Esophagus muscularis mucosa (tissue), 4 donors: ENCODE data around the gene MTCH1. TPM values are rescaled to one million over a fixed set of nuclear protein-coding genes. Genes with fewer than 3 reads are reported as not detected.

Experiments
- DNase-seq: peaks from one replicate; pipeline ENCODE4 v3.0.0-alpha.2; 2017; ENCODE audit errors: extremely low spot score
- H3K27ac ChIP-seq, 4 donors: fragments of 200-600 bp; sonication (generic); replicated peaks in 1 of 4; 1 replicate in 3 of 4; 2 replicates in 1 of 4; pipeline ENCODE4 v1.5.1; 2016 to 2019; ENCODE audit warnings: mild to moderate bottlenecking in 1 of 4
- H3K27me3 ChIP-seq, 4 donors: fragments of 200-600 bp; sonication (generic); one replicate each; pipeline versions ENCODE4 v1.5.1 to v1.6.0; 2016 to 2019
- H3K36me3 ChIP-seq, 4 donors: fragments of 200-600 bp; sonication (generic); one replicate each; pipeline ENCODE4 v1.5.1; 2016 to 2019
- H3K4me1 ChIP-seq, 4 donors: fragments of 200-600 bp; sonication (generic); one replicate each; pipeline ENCODE4 v1.5.1; 2016 to 2019
- H3K4me3 ChIP-seq, 4 donors: fragments of 200-600 bp; sonication (generic); 1 replicate in 2 of 4; 2 replicates in 2 of 4; pipeline ENCODE4 v1.5.1; 2016 to 2019; ENCODE audit warnings: mild to moderate bottlenecking in 4 of 4, moderate library complexity in 1 of 4
- H3K9me3 ChIP-seq, 4 donors: fragments of 200-600 bp; sonication (generic); 1 replicate in 3 of 4; 2 replicates in 1 of 4; pipeline ENCODE4 v1.5.1; 2016 to 2019
- EP300 ChIP-seq: sonication (generic); formaldehyde crosslinking; IDR thresholded peaks from one replicate; pipeline ENCODE4 v1.6.1; 2017; ENCODE audit warnings: antibody characterized with exemption
- POLR2A ChIP-seq: fragments of 450-650 bp; IDR thresholded peaks from one replicate; pipeline ENCODE4 v1.6.1; 2017; ENCODE audit warnings: antibody characterized with exemption, moderate library complexity, mild to moderate bottlenecking, low read depth
- POLR2AphosphoS5 ChIP-seq, 2 donors: sonication (generic); formaldehyde crosslinking; IDR thresholded peaks; one replicate each; pipeline ENCODE4 v1.6.1; 2017; ENCODE audit warnings: antibody characterized with exemption in 2 of 2
- WGBS: methylation state at CpG from one replicate; pipeline ENCODE4 v1.1.5; 2018; 5-methylcytosine and 5-hydroxymethylcytosine counted together
- intact Hi-C: fragments of 100-400 bp; cut with DNase I; formaldehyde crosslinking; loops from one replicate; pipeline ENCODE4 v1.15.1; 2023
- total RNA-seq, 4 donors: library from RNA; depleted of rRNA; stranded (reverse); fragments of >200 nt; gene quantifications; one replicate each; pipeline versions ENCODE4 v1.1.0 to v1.2.1, GENCODE V29; 2016
- TF ChIP-seq, protein P1 (sequence below), 3 experiments: fragments of 200-600 bp in 2 of 3; fragments of 450-650 bp in 1 of 3; sonication (generic) in 2 of 3; IDR thresholded peaks; one replicate each; pipeline ENCODE4 v1.5.1; 2017 to 2019; ENCODE audit warnings: antibody characterized with exemption in 3 of 3, mild to moderate bottlenecking in 2 of 3, moderate library complexity in 1 of 3

The MTCH1 gene
- total RNA-seq, 4 donors from 2014 or later = 205 to 258 (median 232) TPM

GRCh38 chr6:37006793-37007339 is 20.9 kb upstream of the MTCH1 start:
- WGBS = 72% methylated on average over 5 of the region's 5 CpGs
- peak overlapping the region; percentile 29 to 49 (median 34) for H3K4me3 ChIP-seq
- no peaks in the 10 kb centered on the region for H3K27me3 ChIP-seq
- no peaks in the 10 kb centered on the region for H3K9me3 ChIP-seq
- intact Hi-C loops = no loop called here
- peak overlapping the region in 1 of 4 donors; percentile 2 for H3K27ac ChIP-seq
- DNase-seq = no peak
- TF ChIP-seq POLR2A = no peak
- no peak for TF ChIP-seq POLR2AphosphoS5 (IDR thresholded peaks at IDR 0.05)
- TF ChIP-seq, protein P1, sequence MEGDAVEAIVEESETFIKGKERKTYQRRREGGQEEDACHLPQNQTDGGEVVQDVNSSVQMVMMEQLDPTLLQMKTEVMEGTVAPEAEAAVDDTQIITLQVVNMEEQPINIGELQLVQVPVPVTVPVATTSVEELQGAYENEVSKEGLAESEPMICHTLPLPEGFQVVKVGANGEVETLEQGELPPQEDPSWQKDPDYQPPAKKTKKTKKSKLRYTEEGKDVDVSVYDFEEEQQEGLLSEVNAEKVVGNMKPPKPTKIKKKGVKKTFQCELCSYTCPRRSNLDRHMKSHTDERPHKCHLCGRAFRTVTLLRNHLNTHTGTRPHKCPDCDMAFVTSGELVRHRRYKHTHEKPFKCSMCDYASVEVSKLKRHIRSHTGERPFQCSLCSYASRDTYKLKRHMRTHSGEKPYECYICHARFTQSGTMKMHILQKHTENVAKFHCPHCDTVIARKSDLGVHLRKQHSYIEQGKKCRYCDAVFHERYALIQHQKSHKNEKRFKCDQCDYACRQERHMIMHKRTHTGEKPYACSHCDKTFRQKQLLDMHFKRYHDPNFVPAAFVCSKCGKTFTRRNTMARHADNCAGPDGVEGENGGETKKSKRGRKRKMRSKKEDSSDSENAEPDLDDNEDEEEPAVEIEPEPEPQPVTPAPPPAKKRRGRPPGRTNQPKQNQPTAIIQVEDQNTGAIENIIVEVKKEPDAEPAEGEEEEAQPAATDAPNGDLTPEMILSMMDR (IDR thresholded peaks at IDR 0.05) = no peak
- no peak for TF ChIP-seq EP300
- no peaks in the 10 kb centered on the region for H3K4me1 ChIP-seq
- no peaks in the 10 kb centered on the region for H3K36me3 ChIP-seq

DNA sequence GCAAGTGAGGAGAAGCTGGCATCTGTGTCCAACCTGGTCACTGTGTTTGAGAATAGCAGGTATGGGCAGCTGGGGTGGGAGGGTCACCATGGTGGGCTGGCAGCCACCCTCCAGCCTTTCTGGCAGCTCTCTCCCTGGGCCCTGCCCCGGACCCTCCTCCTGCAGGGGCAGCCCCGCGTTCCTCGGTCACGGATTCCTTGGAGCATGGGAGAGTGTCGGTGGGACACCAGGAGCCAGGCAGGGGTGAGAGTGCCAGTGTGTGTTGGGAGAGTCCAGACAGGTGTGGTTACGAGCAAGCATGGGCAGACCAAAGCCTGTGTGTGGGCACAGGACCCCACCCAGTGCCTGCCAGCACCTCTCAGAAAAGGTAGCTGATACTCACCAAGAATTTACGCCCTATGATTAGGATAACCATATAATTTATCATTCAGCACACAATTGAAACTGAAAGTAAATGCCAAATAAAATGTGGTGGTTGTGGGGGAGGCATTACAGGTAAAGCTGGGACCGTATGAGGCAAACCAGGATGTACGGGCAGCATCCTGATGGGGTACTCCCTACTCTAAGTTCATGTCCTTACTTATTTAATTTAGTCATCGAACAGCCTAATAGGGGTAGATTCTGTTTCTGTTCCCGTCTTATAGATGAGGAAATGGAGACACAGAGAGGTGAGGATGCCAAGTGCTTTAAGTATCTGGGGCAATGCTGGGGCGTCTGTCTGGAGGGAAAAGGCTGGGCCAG is 20.0 kb upstream of the MTCH1 start:
- no peaks in the 10 kb centered on the region for H3K36me3 ChIP-seq
- 89% methylated on average over 13 of the region's 13 CpGs for WGBS
- intact Hi-C loops = no loop called here
- H3K4me3 ChIP-seq = peak overlapping the region; percentile 29 to 49 (median 34)
- H3K27me3 ChIP-seq = no peaks in the 10 kb centered on the region
- TF ChIP-seq, protein P1 (IDR thresholded peaks at IDR 0.05) = no peak
- TF ChIP-seq EP300 (no peak), POLR2A (no peak), POLR2AphosphoS5 (IDR thresholded peaks at IDR 0.05) (no peak)
- H3K27ac ChIP-seq = peak overlapping the region in 2 of 4 donors; percentile 13 to 31
- no peaks in the 10 kb centered on the region for H3K4me1 ChIP-seq
- no peaks in the 10 kb centered on the region for H3K9me3 ChIP-seq
- DNase-seq = no peak

DNA sequence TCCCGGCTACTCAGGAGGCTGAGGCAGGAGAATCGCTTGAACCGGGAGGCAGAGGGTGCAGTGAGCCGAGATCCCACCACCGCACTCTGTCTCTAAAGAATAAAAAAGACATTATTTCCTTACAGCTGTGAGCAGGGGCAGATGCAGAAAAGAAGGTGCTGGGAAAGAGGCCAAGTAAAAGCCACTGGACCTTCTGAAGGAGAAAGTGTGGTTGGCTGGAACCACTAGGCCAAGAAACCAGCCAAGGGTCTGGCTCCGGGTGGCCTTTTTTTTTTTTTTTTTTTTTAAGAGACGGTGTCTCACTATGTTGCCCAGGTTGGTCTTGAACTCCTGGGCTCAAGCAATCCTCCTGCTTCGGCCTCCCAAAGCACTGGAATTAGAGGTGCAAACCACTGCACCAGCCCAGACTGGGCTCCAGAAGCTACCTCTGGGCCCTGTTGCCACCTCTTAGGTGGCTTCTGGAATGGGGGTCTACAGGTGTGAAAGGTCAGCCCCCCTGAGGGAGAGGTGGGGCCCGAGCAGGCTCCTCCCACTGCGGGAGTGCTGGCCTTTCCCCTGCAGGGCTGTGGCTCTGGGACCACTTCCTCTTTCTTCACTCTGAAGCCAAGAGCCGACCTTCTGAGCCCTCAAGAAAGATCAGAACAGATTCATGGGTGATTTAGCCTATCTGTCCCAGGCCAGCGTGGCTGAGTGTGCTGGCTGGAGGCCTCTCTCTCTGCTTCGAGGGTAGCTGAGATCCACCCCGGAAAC is 19.2 kb upstream of the MTCH1 start, which contains the start of gene FGD2:
Gene FGD2 (plus strand): TSS at position 595 of the 750 bp plus-strand sequence. CDS start 163 bp downstream, outside the sequence.
- no peak for DNase-seq
- 84% methylated on average over 12 of the region's 14 CpGs for WGBS
- Histone ChIP-seq H3K27me3 (no peaks in the 10 kb centered on the region), H3K4me3 (peak within 1 kb of the TSS; percentile 29 to 49 (median 34)), H3K27ac (peak within 1 kb of the TSS in 2 of 4 donors; percentile 13 to 31), H3K9me3 (no peaks in the 10 kb centered on the region), H3K4me1 (no peaks in the 10 kb centered on the region), H3K36me3 (no peaks in the 10 kb centered on the region)
- intact Hi-C loops = no loop called here
- TF ChIP-seq EP300 = no peak
- TF ChIP-seq POLR2AphosphoS5 (IDR thresholded peaks at IDR 0.05) = peak in 1 of 2 donors; percentile 15

DNA sequence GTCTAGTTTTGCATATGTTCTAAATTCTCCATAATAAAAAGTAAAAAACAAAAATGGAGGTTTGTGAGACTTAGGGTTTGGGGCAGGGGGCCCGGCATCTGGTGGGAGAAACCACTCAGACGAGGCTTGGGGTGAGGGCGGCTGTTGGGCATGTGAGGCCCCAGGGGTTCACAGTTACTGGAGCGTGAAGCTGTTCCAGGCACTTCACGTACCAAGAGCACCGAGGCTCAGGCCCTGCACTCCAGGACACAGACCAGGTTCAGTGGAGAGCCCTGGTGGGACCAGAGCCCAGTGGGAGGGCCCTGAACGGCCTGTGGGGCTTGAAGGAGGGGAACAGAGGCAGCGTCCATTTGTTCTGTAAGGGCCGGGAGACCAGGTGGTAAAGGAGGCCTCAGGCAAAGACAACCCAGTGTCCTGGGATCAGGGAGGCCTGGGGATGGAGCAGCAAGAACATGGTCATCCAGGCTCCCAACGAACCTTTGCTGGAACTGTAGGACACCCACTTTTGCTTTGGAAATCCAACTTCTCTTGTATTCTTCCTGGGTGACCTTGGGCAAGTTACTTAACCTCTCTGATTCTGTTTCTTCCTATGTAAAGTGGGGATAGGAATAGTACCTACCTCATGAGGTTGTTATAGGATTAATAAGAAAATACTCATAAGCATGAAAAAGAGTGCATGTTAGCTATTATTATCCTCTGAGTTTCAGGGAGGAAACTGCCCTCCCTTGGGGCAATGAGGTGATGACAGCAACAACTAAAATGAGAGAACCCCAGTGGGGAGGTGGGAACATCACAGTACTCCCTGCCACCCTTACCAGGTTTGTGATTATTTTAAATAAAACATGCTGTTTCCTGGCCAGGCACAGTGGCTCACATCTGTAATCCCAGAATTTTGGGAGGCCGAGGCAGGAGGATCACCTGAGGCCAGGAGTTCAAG is 18.3 kb upstream of the MTCH1 start:
- Histone ChIP-seq H3K27ac (no peak overlapping the region), H3K27me3 (no peaks in the 10 kb centered on the region), H3K4me3 (no peak overlapping the region), H3K4me1 (no peaks in the 10 kb centered on the region), H3K9me3 (no peaks in the 10 kb centered on the region), H3K36me3 (no peaks in the 10 kb centered on the region)
- intact Hi-C loops = no loop called here
- TF ChIP-seq POLR2A = no peak
- TF ChIP-seq POLR2AphosphoS5 (IDR thresholded peaks at IDR 0.05) = no peak
- no peak for TF ChIP-seq EP300
- TF ChIP-seq, protein P1 (IDR thresholded peaks at IDR 0.05) = no peak
- no peak for DNase-seq
- WGBS = 78% methylated on average over 11 of the region's 11 CpGs
